Fibroblast of lung (primary cell): Measurements from ENCODE around the gene TEC.

Experiments
- EZH2 ChIP-seq: IDR thresholded peaks from 2 replicates; pipeline ENCODE4 v1.5.1; 2012; ENCODE audit warnings: low read length, control low read depth, mild to moderate bottlenecking; ENCODE audit errors: missing control alignments
- TF ChIP-seq, protein P1 (sequence below), 2 donors: IDR thresholded peaks in 1 of 2; conservative IDR thresholded peaks in 1 of 2; 1 replicate in 1 of 2; 2 replicates in 1 of 2; pipeline ENCODE4 v1.5.1; 2011 to 2012; ENCODE audit warnings: low read length in 2 of 2, control low read depth in 1 of 2, inconsistent platforms in 1 of 2, low read depth in 1 of 2, mild to moderate bottlenecking in 1 of 2

DNA sequence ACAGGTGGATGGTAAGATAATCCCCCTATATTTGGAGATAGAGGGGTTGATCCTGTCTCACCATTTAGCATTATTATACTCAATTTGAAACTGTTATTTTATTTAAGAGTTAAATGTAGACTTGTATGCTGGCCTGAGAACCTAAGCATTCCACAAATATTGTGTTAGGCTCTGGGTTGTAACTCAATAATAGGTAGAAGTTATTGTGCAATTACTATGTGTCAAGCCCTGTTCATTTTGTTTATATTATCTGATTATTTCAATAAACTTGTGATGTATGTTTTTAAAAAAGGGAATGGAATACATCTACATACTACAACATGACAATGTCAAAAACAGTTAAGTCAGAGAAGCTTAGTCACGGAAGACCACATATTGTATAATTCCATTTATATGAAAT lies 122.0 kb downstream of the TEC start:
- TF ChIP-seq, protein P1, sequence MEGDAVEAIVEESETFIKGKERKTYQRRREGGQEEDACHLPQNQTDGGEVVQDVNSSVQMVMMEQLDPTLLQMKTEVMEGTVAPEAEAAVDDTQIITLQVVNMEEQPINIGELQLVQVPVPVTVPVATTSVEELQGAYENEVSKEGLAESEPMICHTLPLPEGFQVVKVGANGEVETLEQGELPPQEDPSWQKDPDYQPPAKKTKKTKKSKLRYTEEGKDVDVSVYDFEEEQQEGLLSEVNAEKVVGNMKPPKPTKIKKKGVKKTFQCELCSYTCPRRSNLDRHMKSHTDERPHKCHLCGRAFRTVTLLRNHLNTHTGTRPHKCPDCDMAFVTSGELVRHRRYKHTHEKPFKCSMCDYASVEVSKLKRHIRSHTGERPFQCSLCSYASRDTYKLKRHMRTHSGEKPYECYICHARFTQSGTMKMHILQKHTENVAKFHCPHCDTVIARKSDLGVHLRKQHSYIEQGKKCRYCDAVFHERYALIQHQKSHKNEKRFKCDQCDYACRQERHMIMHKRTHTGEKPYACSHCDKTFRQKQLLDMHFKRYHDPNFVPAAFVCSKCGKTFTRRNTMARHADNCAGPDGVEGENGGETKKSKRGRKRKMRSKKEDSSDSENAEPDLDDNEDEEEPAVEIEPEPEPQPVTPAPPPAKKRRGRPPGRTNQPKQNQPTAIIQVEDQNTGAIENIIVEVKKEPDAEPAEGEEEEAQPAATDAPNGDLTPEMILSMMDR (conservative IDR thresholded peaks at IDR 0.05 in 1 of 2, IDR thresholded peaks at IDR 0.05 in 1 of 2; ENCODE audit: low read depth in 1 of 2, low read length in 2 of 2), result no peak
- TF ChIP-seq EZH2, result no peak
